ENCODE measurements around the gene SIK2.

Gene SIK2

GRCh38 chr11:111562692-111563389 is 39.4 kb upstream of the SIK2 start:
- H3K4me2 ChIP-seq (ENCODE audit: low read length) = no peak overlapping the region
- TF ChIP-seq CTCF (IDR thresholded peaks at IDR 0.05) = no peak
- H3K9ac ChIP-seq = no peak overlapping the region
- H3K27ac ChIP-seq = no peak overlapping the region
- H3K4me3 ChIP-seq (ENCODE audit: low read depth, low read length) = no peak overlapping the region
- no peaks in the 10 kb centered on the region for H3K79me2 ChIP-seq
- H3K27me3 ChIP-seq (ENCODE audit: control insufficient read depth, insufficient read depth, low read length) = no peaks in the 10 kb centered on the region
- H3K9me3 ChIP-seq (ENCODE audit: control insufficient read depth, low read length) = no peaks in the 10 kb centered on the region
- no peaks in the 10 kb centered on the region for H3K36me3 ChIP-seq (ENCODE audit: control insufficient read depth, insufficient read depth, low read length)
- H3K4me1 ChIP-seq = no peaks in the 10 kb centered on the region
- H2AFZ ChIP-seq = no peak overlapping the region

GRCh38 chr11:111565114-111565720 is 37.0 kb upstream of the SIK2 start:
- Histone ChIP-seq H3K4me3 (ENCODE audit: low read depth, low read length) (no peak overlapping the region), H3K4me2 (ENCODE audit: low read length) (no peak overlapping the region), H3K9ac (no peak overlapping the region), H3K79me2 (no peaks in the 10 kb centered on the region), H3K9me3 (ENCODE audit: control insufficient read depth, low read length) (no peaks in the 10 kb centered on the region), H3K36me3 (ENCODE audit: control insufficient read depth, insufficient read depth, low read length) (no peaks in the 10 kb centered on the region), H3K27me3 (ENCODE audit: control insufficient read depth, insufficient read depth, low read length) (no peaks in the 10 kb centered on the region), H2AFZ (no peak overlapping the region), H3K27ac (no peak overlapping the region), H3K4me1 (no peaks in the 10 kb centered on the region)
- TF ChIP-seq CTCF (IDR thresholded peaks at IDR 0.05) = peak; percentile 73

- no peak for TF ChIP-seq CTCF (IDR thresholded peaks at IDR 0.05)
- no peaks in the 10 kb centered on the region for H3K36me3 ChIP-seq (ENCODE audit: control insufficient read depth, insufficient read depth, low read length)
- no peak overlapping the region for H3K4me3 ChIP-seq (ENCODE audit: low read depth, low read length)
- no peaks in the 10 kb centered on the region for H3K4me1 ChIP-seq
- no peaks in the 10 kb centered on the region for H3K27me3 ChIP-seq (ENCODE audit: control insufficient read depth, insufficient read depth, low read length)
- H2AFZ ChIP-seq = no peak overlapping the region
- no peaks in the 10 kb centered on the region for H3K79me2 ChIP-seq
- H3K4me2 ChIP-seq (ENCODE audit: low read length) = no peak overlapping the region
- no peak overlapping the region for H3K27ac ChIP-seq
- H3K9ac ChIP-seq = no peak overlapping the region
- no peaks in the 10 kb centered on the region for H3K9me3 ChIP-seq (ENCODE audit: control insufficient read depth, low read length)
Measured at GRCh38 chr11:111566324-111566723, 35.9 kb upstream of the SIK2 start.

GRCh38 chr11:111569476-111569875 is 32.8 kb upstream of the SIK2 start:
- no peaks in the 10 kb centered on the region for H3K4me1 ChIP-seq

More at GRCh38 chr11:111569476-111569875, 32.8 kb upstream of the SIK2 start:
- Histone ChIP-seq H3K9ac (no peak overlapping the region), H3K36me3 (ENCODE audit: control insufficient read depth, insufficient read depth, low read length) (no peaks in the 10 kb centered on the region), H3K4me3 (ENCODE audit: low read depth, low read length) (no peak overlapping the region), H3K27me3 (ENCODE audit: control insufficient read depth, insufficient read depth, low read length) (no peaks in the 10 kb centered on the region), H3K27ac (no peak overlapping the region), H3K4me2 (ENCODE audit: low read length) (no peak overlapping the region), H3K9me3 (ENCODE audit: control insufficient read depth, low read length) (no peaks in the 10 kb centered on the region), H2AFZ (no peak overlapping the region), H3K79me2 (no peaks in the 10 kb centered on the region)
- TF ChIP-seq CTCF (IDR thresholded peaks at IDR 0.05) = no peak

All from parathyroid adenoma (tissue), 2 donors.